ENCODE results near the gene SUPV3L1.

GRCh38 chr10:69246036-69246435 lies 66.0 kb downstream of the SUPV3L1 start:
- TF ChIP-seq CTCF (IDR thresholded peaks at IDR 0.05) (no peak), POLR2A (IDR thresholded peaks at IDR 0.05) (no peak)
